ENCODE measurements around the gene ALK. TPM values are rescaled to one million over a fixed set of nuclear protein-coding genes. Genes with fewer than 3 reads are reported as not detected.
A peak's percentile ranks its signal among the peaks of the same experiment; 100 is the strongest.

ALK gene
- total RNA-seq, 1 experiment from 2014 or later, result 4.8 TPM

DNA sequence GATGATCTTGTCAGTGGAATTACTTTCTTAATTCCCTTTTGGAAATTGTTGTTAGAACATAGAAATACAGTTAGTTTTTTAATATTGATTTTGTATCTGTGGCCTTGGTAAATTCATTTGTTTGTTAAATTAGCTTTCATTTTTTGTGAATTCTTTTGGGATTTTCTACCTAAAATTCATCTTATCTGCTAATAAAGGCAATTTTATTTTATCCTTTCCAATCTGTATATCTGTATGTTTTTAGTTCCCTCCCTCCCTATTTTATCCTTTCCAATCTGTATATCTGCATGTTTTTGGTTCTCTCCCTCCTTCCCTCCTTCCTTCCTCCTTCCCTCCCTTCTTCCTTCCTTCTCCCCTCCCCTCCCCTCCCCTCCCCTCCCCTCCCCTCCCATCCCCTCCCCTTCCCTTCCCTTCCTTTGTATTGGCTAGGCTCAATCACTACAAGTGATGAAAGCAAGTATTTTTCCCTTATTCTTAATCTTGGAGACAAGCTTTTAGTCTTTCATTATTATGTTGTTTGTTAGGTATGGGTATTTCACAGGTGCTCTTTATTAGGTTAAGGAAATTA, 244.4 kb downstream of the ALK start:
- in situ Hi-C loops (cut with HindIII; ENCODE audit: low pct_unique_long_range_greater_than_20kb, low sequenced_read_pairs), result no loop called here
- DNase-seq (ENCODE audit: low read depth, low spot score), result no peak

DNA sequence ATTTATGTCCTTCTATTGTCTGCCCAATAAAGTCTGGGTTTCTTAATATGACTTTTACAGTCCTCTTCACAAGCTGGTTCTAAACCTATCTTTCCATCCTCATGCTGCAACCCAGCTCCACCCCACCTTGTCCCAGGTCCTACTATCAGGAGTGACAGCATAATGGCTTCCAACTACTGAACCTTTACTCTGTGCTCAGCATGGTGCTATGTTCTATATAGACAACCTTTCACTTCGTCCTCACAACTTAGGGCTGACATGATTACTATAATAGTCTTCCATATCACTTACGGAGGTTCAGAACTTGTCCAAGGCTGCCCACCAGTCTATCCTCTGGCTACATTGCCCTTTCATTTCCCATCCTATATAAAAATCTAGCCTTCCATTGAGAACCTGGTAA, 256.8 kb downstream of the ALK start:
- DNase-seq (ENCODE audit: low read depth, low spot score), result no peak
- in situ Hi-C loops (cut with HindIII; ENCODE audit: low pct_unique_long_range_greater_than_20kb, low sequenced_read_pairs), result no loop called here

DNA sequence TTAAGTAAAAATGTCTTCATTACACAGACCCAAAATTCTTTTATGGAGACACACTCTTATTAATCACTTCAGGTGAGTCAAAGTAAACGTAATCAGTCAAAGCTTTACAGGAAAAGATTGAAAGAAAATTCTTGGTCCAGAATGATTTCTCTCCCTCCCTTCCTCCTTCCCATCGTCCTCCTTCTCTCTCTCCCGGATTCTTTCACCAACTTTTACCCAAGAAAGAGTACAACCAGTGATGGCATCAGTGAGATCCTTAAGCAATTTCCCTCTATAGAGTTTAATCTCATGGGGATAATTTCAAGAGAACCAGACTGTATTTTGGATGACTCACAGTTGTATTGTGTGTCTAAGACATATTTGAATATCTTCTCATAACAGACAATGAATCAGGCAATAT, 258.1 kb downstream of the ALK start:
- peak; percentile 8 for DNase-seq (ENCODE audit: low read depth, low spot score)
- in situ Hi-C loops (cut with HindIII; ENCODE audit: low pct_unique_long_range_greater_than_20kb, low sequenced_read_pairs), result no loop called here

- in situ Hi-C loops (cut with HindIII; ENCODE audit: low pct_unique_long_range_greater_than_20kb, low sequenced_read_pairs), result no loop called here
- no peak for DNase-seq (ENCODE audit: low read depth, low spot score)
Observed at GRCh38 chr2:29662861-29663260, 258.5 kb downstream of the ALK start.

DNA sequence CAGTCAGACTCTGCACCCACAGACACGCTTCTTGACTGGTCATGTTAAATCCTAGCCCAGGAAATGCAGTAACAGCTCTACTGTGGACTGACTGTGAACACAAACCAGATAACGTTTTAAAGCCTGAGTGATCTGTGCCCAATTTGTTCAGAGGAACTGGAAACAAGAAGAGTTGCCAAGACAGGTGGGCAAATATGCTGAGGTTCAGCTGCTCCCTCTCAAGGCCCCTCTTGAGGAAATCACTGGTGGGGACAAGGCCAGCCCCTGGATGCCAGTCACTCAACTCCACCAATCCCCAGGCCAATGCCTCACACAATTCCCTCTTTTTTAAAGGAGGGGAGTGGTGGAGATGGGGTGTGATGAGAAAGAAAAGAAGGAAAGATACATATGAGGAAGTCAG, 261.2 kb downstream of the ALK start:
- no peak for DNase-seq (ENCODE audit: low read depth, low spot score)

DNA sequence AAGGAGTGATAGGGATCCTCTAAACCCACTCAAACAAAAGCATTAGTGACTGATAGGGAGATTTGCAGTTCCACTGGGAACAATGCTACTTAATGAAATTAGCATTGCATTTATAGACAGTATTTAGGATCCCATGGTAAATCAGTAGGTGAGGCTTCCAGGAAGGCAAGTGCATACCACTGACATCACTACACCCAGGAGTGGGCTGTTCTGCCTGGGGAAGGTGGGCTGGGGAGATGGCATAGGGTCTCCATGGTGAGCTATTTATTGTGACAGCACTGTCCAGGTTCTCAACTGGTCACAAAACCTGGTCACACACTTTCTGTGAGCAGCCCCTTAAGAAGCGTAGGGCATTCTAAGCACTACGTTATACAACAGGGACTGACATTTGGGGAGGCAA, 262.2 kb downstream of the ALK start:
- in situ Hi-C loops (cut with HindIII; ENCODE audit: low pct_unique_long_range_greater_than_20kb, low sequenced_read_pairs), result no loop called here
- no peak for DNase-seq (ENCODE audit: low read depth, low spot score)

More for the DNA sequence above, 261.2 kb downstream of the ALK start:
- in situ Hi-C loops (cut with HindIII; ENCODE audit: low pct_unique_long_range_greater_than_20kb, low sequenced_read_pairs), result no loop called here

DNA sequence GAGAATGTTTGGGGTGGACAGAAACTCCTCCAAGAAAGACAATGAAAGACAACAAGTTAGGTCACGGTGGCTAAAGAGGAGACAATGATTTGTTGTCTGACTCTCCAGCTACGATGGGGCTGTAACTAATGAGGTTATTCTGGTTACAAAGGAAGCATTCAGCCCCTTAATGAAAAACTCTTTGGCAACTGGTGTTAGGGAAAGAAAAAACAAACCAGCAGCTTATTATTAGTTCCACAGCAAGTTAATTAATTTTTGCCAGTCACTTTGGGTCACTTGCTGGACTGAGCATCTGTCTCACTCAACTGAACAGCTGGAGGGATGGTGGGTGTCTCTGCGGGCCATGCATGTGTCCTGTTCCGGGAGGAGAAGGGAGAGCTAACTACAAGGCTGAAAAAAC, 263.7 kb downstream of the ALK start:
- DNase-seq (ENCODE audit: low read depth, low spot score), result peak; percentile 87
- in situ Hi-C loops (cut with HindIII; ENCODE audit: low pct_unique_long_range_greater_than_20kb, low sequenced_read_pairs), result no loop called here

DNA sequence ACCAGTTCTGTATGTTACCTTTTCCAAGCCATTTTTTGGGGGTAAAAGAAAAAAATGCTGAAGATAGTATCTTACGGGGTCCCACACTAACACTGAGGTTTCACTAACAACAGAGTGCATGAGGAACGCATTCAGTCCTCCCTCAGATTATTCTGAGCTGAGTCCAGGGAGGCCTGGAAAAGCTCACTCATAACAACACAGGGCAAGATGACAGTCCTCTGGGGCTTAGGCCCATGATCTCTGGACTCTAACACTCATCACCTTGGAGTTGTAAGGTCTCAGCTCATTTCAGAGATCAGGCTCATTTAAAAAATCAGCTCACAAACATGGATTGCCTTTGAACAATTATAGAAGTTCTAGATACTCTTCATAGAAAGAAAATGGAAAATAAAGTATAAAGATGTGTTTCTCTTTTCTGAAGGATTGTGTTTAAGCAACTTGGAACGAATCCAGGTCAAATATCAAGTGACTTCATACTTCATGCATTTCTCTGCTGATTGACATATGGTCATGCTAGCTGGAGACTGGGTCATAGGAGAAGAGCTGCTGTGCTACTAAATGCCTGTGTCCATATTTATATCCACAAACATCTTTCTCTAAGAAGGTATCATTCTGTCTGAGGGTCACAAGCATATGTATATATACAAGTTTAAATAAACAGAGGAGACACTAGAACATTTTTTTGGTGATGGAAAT, 265.8 kb downstream of the ALK start:
- in situ Hi-C loops (cut with HindIII; ENCODE audit: low pct_unique_long_range_greater_than_20kb, low sequenced_read_pairs), result no loop called here
- no peak for DNase-seq (ENCODE audit: low read depth, low spot score)

DNA sequence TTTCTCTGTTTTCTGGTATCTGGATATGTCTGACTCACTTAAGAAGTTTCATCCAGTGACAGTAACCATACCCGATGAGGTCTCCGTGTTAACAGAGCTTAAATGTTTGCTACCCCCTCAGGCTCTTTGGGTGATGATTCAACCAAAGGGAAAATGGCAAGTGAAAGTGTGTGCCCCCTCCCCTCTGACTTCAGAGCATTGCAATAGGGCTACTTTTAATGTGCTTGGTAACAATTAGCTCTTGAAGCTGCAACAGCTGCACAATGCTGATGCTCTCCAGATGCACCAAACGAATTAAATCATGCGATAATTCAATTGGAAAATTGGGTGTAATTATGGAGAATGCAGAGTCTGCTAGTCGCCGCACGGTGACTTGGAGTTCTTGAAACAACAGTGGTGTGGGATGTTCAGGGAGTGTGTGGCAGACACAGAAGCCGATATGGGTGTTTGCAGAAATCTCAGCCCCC, 270.7 kb downstream of the ALK start:
- in situ Hi-C loops (cut with HindIII; ENCODE audit: low pct_unique_long_range_greater_than_20kb, low sequenced_read_pairs), result no loop called here
- DNase-seq (ENCODE audit: low read depth, low spot score), result no peak

DNA sequence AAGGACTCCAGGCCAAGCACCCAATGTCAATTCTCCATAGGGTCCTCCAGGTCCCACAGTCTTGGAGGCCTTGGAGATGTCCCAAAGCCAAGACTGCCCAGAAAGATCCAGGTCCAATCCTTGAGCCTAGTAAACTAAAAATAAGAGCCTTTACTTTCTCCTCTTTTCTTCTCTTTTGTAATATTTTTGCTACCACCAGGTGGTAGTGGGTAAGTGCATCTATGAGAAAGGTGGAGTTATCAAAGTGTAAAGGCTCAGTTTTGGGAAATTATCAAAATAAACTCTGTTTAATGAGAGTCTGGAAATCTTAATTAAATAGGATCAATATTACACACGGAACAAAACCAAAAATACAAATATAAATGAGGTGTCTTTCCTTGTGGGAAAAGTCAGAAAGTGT, 276.4 kb downstream of the ALK start:
- DNase-seq (ENCODE audit: low read depth, low spot score), result peak; percentile 40
- in situ Hi-C loops (cut with HindIII; ENCODE audit: low pct_unique_long_range_greater_than_20kb, low sequenced_read_pairs), result no loop called here

GRCh38 chr2:29643196-29643595, 278.2 kb downstream of the ALK start:
- in situ Hi-C loops (cut with HindIII; ENCODE audit: low pct_unique_long_range_greater_than_20kb, low sequenced_read_pairs), result no loop called here
- no peak for DNase-seq (ENCODE audit: low read depth, low spot score)

DNA sequence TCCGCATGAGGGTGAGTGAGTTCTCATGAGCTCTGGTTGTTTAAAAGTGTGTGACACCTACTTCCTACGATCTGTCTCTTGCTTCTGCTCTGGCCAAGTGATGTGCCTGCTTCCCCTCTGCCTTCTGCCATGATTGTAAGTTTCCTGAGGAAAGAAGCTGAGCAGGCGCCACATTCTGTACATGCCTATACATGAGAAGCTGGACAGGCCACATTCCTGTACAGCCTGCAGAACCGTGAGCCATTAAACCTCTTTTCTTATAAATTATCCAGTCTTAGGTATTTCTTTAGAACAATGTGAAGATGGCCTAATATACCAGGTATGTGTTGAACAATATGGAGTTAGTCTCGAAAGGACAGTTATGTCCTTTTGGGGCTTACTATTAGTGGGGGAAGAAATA, 281.0 kb downstream of the ALK start:
- no peak for DNase-seq (ENCODE audit: low read depth, low spot score)
- in situ Hi-C loops (cut with HindIII; ENCODE audit: low pct_unique_long_range_greater_than_20kb, low sequenced_read_pairs), result no loop called here

GRCh38 chr2:29638641-29639040, 282.7 kb downstream of the ALK start:
- no peak for DNase-seq (ENCODE audit: low read depth, low spot score)
- in situ Hi-C loops (cut with HindIII; ENCODE audit: low pct_unique_long_range_greater_than_20kb, low sequenced_read_pairs), result no loop called here

- no peak for DNase-seq (ENCODE audit: low read depth, low spot score)
- in situ Hi-C loops (cut with HindIII; ENCODE audit: low pct_unique_long_range_greater_than_20kb, low sequenced_read_pairs), result no loop called here
Observed at GRCh38 chr2:29634916-29635315, 286.5 kb downstream of the ALK start.

- no peak for DNase-seq (ENCODE audit: low read depth, low spot score)
- in situ Hi-C loops (cut with HindIII; ENCODE audit: low pct_unique_long_range_greater_than_20kb, low sequenced_read_pairs), result no loop called here
Observed at GRCh38 chr2:29632018-29632417, 289.4 kb downstream of the ALK start.

GRCh38 chr2:29629495-29629894, 291.9 kb downstream of the ALK start:
- in situ Hi-C loops (cut with HindIII; ENCODE audit: low pct_unique_long_range_greater_than_20kb, low sequenced_read_pairs), result no loop called here
- no peak for DNase-seq (ENCODE audit: low read depth, low spot score)

- no peak for DNase-seq (ENCODE audit: low read depth, low spot score)
- in situ Hi-C loops (cut with HindIII; ENCODE audit: low pct_unique_long_range_greater_than_20kb, low sequenced_read_pairs), result no loop called here
Observed at GRCh38 chr2:29628862-29629261, 292.5 kb downstream of the ALK start.

DNA sequence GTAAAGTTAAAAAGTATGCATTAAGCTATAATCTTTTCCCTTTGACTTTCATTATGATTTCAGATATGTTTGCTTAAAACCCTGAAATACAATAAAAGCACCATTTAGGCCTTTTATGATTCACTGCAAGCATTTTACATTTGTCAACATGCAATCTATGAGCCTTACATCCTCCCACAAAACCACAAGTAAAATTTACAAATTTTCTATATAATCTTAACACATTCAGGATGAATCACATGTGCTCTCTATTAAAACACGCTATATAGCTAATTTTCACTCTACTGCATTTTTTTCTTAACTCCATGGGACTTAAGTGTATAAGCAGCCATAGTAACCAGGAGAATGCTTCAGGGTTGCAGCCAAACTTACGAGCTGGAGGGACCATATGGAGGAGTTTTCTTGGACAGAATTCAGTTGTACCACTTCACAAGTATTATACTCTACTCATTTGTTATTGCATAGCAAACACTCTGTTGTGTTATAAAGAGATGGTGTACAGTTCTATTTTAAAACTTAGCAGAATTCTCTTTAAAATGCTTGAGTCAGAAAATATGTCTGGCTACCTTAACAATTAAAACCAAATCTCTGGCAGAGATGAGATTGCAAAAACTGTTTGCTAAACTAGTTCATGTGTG, 293.2 kb downstream of the ALK start:
- no peak for DNase-seq (ENCODE audit: low read depth, low spot score)
- in situ Hi-C loops (cut with HindIII; ENCODE audit: low pct_unique_long_range_greater_than_20kb, low sequenced_read_pairs), result no loop called here

DNA sequence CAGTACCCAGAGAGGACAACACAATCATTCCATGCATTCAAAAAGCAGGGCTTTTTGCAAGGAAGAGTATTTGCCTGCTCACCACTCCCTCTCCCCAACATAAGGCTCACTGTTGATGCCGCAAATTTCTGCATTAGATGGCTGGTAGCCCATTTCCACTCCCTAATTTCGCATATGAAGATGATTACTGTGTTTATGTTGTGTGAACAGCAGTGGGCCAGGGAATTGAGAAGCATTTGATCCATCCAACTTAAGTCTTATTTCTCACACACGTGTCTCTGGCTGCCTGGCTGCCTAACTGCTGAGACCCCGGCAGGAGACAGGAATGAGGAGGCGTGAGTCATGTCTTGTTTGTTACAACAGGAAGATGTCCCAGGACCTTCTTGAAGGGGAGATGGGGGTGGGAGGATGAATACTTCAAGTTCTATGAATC, 294.1 kb downstream of the ALK start:
- in situ Hi-C loops (cut with HindIII; ENCODE audit: low pct_unique_long_range_greater_than_20kb, low sequenced_read_pairs), result no loop called here
- no peak for DNase-seq (ENCODE audit: low read depth, low spot score)
